ENCODE results near the gene CALML6. TPM values are rescaled to one million over a fixed set of nuclear protein-coding genes. Genes with fewer than 3 reads are reported as not detected.

The CALML6 gene
- total and polyA plus RNA-seq, 2 experiments from 2014 or later, result 0.87 TPM; not detected in 1

DNA sequence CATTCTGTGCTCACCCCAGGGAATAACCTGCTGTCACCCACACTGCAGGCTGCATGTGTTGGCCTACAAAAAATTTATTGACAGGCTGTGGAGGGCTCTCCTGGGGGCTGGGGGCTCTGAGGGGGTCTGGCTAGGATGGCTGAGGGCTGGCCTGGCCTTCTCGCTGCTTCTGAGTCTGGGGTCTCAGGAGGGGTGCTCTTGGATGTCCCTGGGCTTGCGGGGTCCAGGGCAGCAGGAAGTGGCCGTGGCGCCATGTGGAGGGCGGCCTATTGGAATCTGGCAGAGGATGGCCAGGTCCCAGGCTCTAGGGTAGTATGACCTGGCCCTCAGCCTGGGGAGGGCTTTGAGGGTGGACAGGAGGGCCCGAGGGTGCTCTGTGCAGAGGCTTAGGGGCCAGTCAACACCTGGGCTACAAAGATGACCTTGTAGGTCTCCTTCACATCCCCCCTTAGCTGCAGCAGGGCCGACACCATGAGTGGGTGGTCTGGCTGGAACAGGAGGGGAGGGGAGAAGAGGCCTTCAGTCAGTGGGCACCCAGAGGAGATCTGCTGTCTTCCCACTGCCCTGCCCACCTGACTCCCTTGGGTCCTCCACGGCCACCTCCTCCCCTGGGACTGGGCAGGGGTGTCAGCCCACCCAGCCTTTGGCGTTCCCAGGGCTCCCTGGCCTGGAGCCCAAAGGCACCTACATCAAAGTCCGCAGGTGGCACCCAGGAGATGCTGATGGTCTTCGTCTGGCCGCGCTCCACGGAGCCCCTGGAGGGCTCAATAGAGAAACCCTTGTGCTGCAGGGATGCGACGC lies 7.0 kb downstream of the CALML6 start:
- H3K4me3 Mint-ChIP-seq, result no peak overlapping the region
- H3K36me3 ChIP-seq (ENCODE audit: insufficient read depth), result no peaks in the 10 kb centered on the region
- peaks cover 12% of the 10 kb centered on the region for H3K9me3 Mint-ChIP-seq
- no peak overlapping the region for H2AFZ ChIP-seq
- H3F3A ChIP-seq (replicated peaks; ENCODE audit: low read depth), result 0 out of 2 replicates have a peak, but pooled peaks cover 8% of the 10 kb centered on the region
- H3K27ac ChIP-seq (ENCODE audit: low read depth), result no peak overlapping the region
- no peak overlapping the region for H3K4me2 ChIP-seq
- no peaks in the 10 kb centered on the region for H3K27me3 ChIP-seq (ENCODE audit: insufficient read depth)
- H3K4me1 Mint-ChIP-seq, result peaks cover 5% of the 10 kb centered on the region; the same call in 2 of the 3 replicates
- TF ChIP-seq, protein P1, sequence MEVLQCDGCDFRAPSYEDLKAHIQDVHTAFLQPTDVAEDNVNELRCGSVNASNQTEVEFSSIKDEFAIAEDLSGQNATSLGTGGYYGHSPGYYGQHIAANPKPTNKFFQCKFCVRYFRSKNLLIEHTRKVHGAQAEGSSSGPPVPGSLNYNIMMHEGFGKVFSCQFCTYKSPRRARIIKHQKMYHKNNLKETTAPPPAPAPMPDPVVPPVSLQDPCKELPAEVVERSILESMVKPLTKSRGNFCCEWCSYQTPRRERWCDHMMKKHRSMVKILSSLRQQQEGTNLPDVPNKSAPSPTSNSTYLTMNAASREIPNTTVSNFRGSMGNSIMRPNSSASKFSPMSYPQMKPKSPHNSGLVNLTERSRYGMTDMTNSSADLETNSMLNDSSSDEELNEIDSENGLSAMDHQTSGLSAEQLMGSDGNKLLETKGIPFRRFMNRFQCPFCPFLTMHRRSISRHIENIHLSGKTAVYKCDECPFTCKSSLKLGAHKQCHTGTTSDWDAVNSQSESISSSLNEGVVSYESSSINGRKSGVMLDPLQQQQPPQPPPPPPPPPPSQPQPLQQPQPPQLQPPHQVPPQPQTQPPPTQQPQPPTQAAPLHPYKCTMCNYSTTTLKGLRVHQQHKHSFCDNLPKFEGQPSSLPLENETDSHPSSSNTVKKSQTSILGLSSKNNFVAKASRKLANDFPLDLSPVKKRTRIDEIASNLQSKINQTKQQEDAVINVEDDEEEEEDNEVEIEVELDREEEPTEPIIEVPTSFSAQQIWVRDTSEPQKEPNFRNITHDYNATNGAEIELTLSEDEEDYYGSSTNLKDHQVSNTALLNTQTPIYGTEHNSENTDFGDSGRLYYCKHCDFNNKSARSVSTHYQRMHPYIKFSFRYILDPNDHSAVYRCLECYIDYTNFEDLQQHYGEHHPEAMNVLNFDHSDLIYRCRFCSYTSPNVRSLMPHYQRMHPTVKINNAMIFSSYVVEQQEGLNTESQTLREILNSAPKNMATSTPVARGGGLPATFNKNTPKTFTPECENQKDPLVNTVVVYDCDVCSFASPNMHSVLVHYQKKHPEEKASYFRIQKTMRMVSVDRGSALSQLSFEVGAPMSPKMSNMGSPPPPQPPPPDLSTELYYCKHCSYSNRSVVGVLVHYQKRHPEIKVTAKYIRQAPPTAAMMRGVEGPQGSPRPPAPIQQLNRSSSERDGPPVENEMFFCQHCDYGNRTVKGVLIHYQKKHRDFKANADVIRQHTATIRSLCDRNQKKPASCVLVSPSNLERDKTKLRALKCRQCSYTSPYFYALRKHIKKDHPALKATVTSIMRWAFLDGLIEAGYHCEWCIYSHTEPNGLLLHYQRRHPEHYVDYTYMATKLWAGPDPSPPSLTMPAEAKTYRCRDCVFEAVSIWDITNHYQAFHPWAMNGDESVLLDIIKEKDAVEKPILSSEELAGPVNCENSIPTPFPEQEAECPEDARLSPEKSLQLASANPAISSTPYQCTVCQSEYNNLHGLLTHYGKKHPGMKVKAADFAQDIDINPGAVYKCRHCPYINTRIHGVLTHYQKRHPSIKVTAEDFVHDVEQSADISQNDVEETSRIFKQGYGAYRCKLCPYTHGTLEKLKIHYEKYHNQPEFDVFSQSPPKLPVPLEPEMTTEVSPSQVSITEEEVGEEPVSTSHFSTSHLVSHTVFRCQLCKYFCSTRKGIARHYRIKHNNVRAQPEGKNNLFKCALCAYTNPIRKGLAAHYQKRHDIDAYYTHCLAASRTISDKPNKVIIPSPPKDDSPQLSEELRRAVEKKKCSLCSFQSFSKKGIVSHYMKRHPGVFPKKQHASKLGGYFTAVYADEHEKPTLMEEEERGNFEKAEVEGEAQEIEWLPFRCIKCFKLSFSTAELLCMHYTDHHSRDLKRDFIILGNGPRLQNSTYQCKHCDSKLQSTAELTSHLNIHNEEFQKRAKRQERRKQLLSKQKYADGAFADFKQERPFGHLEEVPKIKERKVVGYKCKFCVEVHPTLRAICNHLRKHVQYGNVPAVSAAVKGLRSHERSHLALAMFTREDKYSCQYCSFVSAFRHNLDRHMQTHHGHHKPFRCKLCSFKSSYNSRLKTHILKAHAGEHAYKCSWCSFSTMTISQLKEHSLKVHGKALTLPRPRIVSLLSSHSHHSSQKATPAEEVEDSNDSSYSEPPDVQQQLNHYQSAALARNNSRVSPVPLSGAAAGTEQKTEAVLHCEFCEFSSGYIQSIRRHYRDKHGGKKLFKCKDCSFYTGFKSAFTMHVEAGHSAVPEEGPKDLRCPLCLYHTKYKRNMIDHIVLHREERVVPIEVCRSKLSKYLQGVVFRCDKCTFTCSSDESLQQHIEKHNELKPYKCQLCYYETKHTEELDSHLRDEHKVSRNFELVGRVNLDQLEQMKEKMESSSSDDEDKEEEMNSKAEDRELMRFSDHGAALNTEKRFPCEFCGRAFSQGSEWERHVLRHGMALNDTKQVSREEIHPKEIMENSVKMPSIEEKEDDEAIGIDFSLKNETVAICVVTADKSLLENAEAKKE (CRISPR knock-in tag; IDR thresholded peaks at IDR 0.05), result no peak
- TF ChIP-seq NANOG (IDR thresholded peaks at IDR 0.05; ENCODE audit: borderline replicate concordance) (no peak), EZH2phosphoT487 (IDR thresholded peaks at IDR 0.05; ENCODE audit: unreplicated experiment) (no peak), ZNF114 (CRISPR knock-in tag; IDR thresholded peaks at IDR 0.05) (no peak), JUNB (IDR thresholded peaks at IDR 0.05; ENCODE audit: unreplicated experiment) (no peak), POLR2AphosphoS5 (IDR thresholded peaks at IDR 0.05; ENCODE audit: low read depth) (no peak), STAT1 (IDR thresholded peaks at IDR 0.05; ENCODE audit: unreplicated experiment) (no peak), CREB1 (CRISPR knock-in tag; IDR thresholded peaks at IDR 0.05; ENCODE audit: low read depth) (no peak)
- TF ChIP-seq, protein P2, sequence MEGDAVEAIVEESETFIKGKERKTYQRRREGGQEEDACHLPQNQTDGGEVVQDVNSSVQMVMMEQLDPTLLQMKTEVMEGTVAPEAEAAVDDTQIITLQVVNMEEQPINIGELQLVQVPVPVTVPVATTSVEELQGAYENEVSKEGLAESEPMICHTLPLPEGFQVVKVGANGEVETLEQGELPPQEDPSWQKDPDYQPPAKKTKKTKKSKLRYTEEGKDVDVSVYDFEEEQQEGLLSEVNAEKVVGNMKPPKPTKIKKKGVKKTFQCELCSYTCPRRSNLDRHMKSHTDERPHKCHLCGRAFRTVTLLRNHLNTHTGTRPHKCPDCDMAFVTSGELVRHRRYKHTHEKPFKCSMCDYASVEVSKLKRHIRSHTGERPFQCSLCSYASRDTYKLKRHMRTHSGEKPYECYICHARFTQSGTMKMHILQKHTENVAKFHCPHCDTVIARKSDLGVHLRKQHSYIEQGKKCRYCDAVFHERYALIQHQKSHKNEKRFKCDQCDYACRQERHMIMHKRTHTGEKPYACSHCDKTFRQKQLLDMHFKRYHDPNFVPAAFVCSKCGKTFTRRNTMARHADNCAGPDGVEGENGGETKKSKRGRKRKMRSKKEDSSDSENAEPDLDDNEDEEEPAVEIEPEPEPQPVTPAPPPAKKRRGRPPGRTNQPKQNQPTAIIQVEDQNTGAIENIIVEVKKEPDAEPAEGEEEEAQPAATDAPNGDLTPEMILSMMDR (conservative IDR thresholded peaks at IDR 0.05; ENCODE audit: low read depth in 2 of 2), result no peak
- TF ChIP-seq, protein P3, sequence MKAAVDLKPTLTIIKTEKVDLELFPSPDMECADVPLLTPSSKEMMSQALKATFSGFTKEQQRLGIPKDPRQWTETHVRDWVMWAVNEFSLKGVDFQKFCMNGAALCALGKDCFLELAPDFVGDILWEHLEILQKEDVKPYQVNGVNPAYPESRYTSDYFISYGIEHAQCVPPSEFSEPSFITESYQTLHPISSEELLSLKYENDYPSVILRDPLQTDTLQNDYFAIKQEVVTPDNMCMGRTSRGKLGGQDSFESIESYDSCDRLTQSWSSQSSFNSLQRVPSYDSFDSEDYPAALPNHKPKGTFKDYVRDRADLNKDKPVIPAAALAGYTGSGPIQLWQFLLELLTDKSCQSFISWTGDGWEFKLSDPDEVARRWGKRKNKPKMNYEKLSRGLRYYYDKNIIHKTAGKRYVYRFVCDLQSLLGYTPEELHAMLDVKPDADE (IDR thresholded peaks at IDR 0.05), result no peak
- TF ChIP-seq, protein P4, sequence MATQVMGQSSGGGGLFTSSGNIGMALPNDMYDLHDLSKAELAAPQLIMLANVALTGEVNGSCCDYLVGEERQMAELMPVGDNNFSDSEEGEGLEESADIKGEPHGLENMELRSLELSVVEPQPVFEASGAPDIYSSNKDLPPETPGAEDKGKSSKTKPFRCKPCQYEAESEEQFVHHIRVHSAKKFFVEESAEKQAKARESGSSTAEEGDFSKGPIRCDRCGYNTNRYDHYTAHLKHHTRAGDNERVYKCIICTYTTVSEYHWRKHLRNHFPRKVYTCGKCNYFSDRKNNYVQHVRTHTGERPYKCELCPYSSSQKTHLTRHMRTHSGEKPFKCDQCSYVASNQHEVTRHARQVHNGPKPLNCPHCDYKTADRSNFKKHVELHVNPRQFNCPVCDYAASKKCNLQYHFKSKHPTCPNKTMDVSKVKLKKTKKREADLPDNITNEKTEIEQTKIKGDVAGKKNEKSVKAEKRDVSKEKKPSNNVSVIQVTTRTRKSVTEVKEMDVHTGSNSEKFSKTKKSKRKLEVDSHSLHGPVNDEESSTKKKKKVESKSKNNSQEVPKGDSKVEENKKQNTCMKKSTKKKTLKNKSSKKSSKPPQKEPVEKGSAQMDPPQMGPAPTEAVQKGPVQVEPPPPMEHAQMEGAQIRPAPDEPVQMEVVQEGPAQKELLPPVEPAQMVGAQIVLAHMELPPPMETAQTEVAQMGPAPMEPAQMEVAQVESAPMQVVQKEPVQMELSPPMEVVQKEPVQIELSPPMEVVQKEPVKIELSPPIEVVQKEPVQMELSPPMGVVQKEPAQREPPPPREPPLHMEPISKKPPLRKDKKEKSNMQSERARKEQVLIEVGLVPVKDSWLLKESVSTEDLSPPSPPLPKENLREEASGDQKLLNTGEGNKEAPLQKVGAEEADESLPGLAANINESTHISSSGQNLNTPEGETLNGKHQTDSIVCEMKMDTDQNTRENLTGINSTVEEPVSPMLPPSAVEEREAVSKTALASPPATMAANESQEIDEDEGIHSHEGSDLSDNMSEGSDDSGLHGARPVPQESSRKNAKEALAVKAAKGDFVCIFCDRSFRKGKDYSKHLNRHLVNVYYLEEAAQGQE (IDR thresholded peaks at IDR 0.05; ENCODE audit: unreplicated experiment), result no peak
- ATAC-seq, result no peak
- no peak overlapping the region for H3K27ac Mint-ChIP-seq
- H3K36me3 Mint-ChIP-seq (ENCODE audit: low read depth), result no peaks in the 10 kb centered on the region
- no peak overlapping the region for H3K4me3 ChIP-seq
- H3K79me2 ChIP-seq (replicated peaks; ENCODE audit: insufficient read depth), result no peaks in the 10 kb centered on the region
- H3K27me3 Mint-ChIP-seq (ENCODE audit: insufficient read depth, low read depth, poor library complexity), result peaks cover 11% of the 10 kb centered on the region
- H3K4me1 ChIP-seq (ENCODE audit: insufficient read depth), result no peaks in the 10 kb centered on the region; the same call in 1 of the 2 replicates
- H3K9me2 ChIP-seq (ENCODE audit: insufficient read depth), result no peaks in the 10 kb centered on the region
- no peak for DNase-seq (ENCODE audit: low spot score)
- no peaks in the 10 kb centered on the region for H4K20me1 ChIP-seq (replicated peaks; ENCODE audit: insufficient read depth)

Data from GM23338 (cell line).